HCT116 (cell line): Measurements from ENCODE around the gene EVL. TPM values are rescaled to one million over a fixed set of nuclear protein-coding genes. Genes with fewer than 3 reads are reported as not detected.

Source experiments
- ATAC-seq: fragments of 200-7000 bp; cut with Tn5 transposase; 2 replicates; pipeline ENCODE4 v1.9.1; 2020; ENCODE audit warnings: mild to moderate bottlenecking, moderate library complexity
- BruUV-seq: library from RNA; stranded (reverse); fragments of 400-500 nt; replicated peaks from 2 replicates; lab custom pipeline; 2021; lab: Mats Ljungman, UMichigan
- CTCF ChIA-PET: fragments of 300-600 bp; sonication (Branson Sonifier 250); formaldehyde crosslinking; loops from one replicate; lab custom pipeline; 2021; ENCODE audit warnings: antibody characterized with exemption; lab: Charles Lee
- POLR2A ChIA-PET: fragments of 300-600, 350-600 bp; sonication (Branson Sonifier 250); formaldehyde crosslinking; loops from one replicate; lab custom pipeline; 2021; ENCODE audit warnings: antibody characterized with exemption; lab: Charles Lee
- RAD21 ChIA-PET, 2 experiments: fragments of 300-600 bp; sonication (Branson Sonifier 250); formaldehyde crosslinking; loops; one replicate each; lab custom pipeline; 2023; ENCODE audit warnings: low total read pairs in 2 of 2; ENCODE audit not compliant: uncharacterized antibody in 2 of 2, unreplicated experiment in 2 of 2, low non-redundant PET in 1 of 2; lab: Charles Lee
- DNase-seq: peaks from one replicate; pipeline ENCODE4 v3.0.0-alpha.2; 2010; ENCODE audit warnings: low read depth, low spot score
- H2AFZ ChIP-seq: fragments of 200-600 bp; shearing (Covaris generic), sonication (generic); 2 replicates; pipeline ENCODE4 v1.6.1; 2017; ENCODE audit warnings: low read depth, mixed run types, mixed read lengths, antibody characterized with exemption, low read length; ENCODE audit not compliant: poor library complexity, severe bottlenecking
- H3K27ac ChIP-seq: 2 replicates; pipeline ENCODE4 v1.5.1; 2012; ENCODE audit warnings: low read depth, low read length
- H3K27me3 ChIP-seq: fragments of 200-600 bp; sonication (generic); 2 replicates; pipeline ENCODE4 v1.6.1; 2016; ENCODE audit warnings: mixed run types, low read length, mixed read lengths; ENCODE audit not compliant: insufficient read depth
- H3K36me3 ChIP-seq, 2 experiments: fragments of 200-500 bp in 1 of 2; fragments of 200-600 bp in 1 of 2; sonication (Bioruptor generic) in 1 of 2; sonication (generic) in 1 of 2; 2 replicates each; pipeline versions ENCODE4 v1.5.1 to v1.6.1; 2014 to 2016; ENCODE audit warnings: low read length in 2 of 2, inconsistent platforms in 1 of 2, mixed read lengths in 1 of 2, mixed run types in 1 of 2; ENCODE audit not compliant: insufficient read depth in 2 of 2, control insufficient read depth in 1 of 2
- H3K4me1 ChIP-seq, 2 experiments: fragments of 200-600 bp in 1 of 2; sonication (generic) in 1 of 2; 2 replicates each; pipeline versions ENCODE4 v1.5.1 to v1.6.1; 2012 to 2017; ENCODE audit warnings: low read length in 2 of 2, inconsistent platforms in 1 of 2, mild to moderate bottlenecking in 1 of 2, mixed read lengths in 1 of 2, mixed run types in 1 of 2, moderate library complexity in 1 of 2; ENCODE audit not compliant: insufficient read depth in 2 of 2, control insufficient read depth in 1 of 2
- H3K4me2 ChIP-seq: fragments of 200-600 bp; sonication (generic); 2 replicates; pipeline ENCODE4 v1.6.1; 2017; ENCODE audit warnings: mixed run types, low read length, mixed read lengths
- H3K4me3 ChIP-seq, 2 experiments: fragments of 200-600 bp in 1 of 2; sonication (generic) in 1 of 2; replicated peaks in 1 of 2; 2 replicates each; pipeline ENCODE4 v1.5.1; 2011 to 2016; ENCODE audit warnings: low read length in 2 of 2, control low read depth in 1 of 2, low read depth in 1 of 2, mild to moderate bottlenecking in 1 of 2, mixed read lengths in 1 of 2, mixed run types in 1 of 2
- H3K79me2 ChIP-seq: fragments of 200-600 bp; sonication (generic); 2 replicates; pipeline ENCODE4 v1.6.1; 2017; ENCODE audit warnings: mild to moderate bottlenecking, mixed run types, low read length, moderate library complexity, mixed read lengths; ENCODE audit not compliant: insufficient read depth
- H3K9ac ChIP-seq: fragments of 200-600 bp; sonication (generic); 2 replicates; pipeline ENCODE4 v1.6.1; 2016; ENCODE audit warnings: low read length, mixed read lengths
- H3K9me2 ChIP-seq: fragments of 200-600 bp; sonication (generic), shearing (Covaris generic); 2 replicates; pipeline ENCODE4 v1.6.1; 2017; ENCODE audit warnings: mixed run types, mild to moderate bottlenecking, moderate library complexity; ENCODE audit not compliant: insufficient read depth
- H3K9me3 ChIP-seq, 2 experiments: fragments of 200-500 bp in 1 of 2; fragments of 200-600 bp in 1 of 2; sonication (Bioruptor generic) in 1 of 2; sonication (generic) in 1 of 2; 2 replicates each; pipeline ENCODE4 v1.6.1; 2014 to 2017; ENCODE audit warnings: low read length in 2 of 2, mixed read lengths in 2 of 2, inconsistent platforms in 1 of 2, low read depth in 1 of 2, mild to moderate bottlenecking in 1 of 2, mixed run types in 1 of 2, moderate library complexity in 1 of 2; ENCODE audit not compliant: control insufficient read depth in 1 of 2, insufficient read depth in 1 of 2
- H4K20me1 ChIP-seq: fragments of 200-600 bp; sonication (generic), shearing (Covaris generic); 2 replicates; pipeline ENCODE4 v1.6.1; 2017; ENCODE audit warnings: mixed run types, mild to moderate bottlenecking, moderate library complexity; ENCODE audit not compliant: insufficient read depth
- CBX3 ChIP-seq: IDR thresholded peaks from 2 replicates; pipeline ENCODE4 v1.6.1; 2012; ENCODE audit warnings: low read depth
- CEBPB ChIP-seq: IDR thresholded peaks from 2 replicates; pipeline ENCODE4 v1.6.1; 2012; ENCODE audit warnings: low read depth
- CTCF ChIP-seq, 3 experiments: fragments of 200-600 bp in 1 of 3; sonication (generic) in 1 of 3; IDR thresholded peaks in 2 of 3; conservative IDR thresholded peaks in 1 of 3; 2 replicates each; pipeline ENCODE4 v1.5.1; 2012 to 2017; ENCODE audit warnings: low read depth in 2 of 3, low read length in 2 of 3, antibody characterized with exemption in 1 of 3, borderline replicate concordance in 1 of 3, control low read depth in 1 of 3, mild to moderate bottlenecking in 1 of 3, mixed read lengths in 1 of 3, mixed run types in 1 of 3, moderate library complexity in 1 of 3; ENCODE audit not compliant: insufficient read depth in 1 of 3
- ELF1 ChIP-seq: IDR thresholded peaks from 2 replicates; pipeline ENCODE4 v1.6.1; 2012; ENCODE audit warnings: low read depth, borderline replicate concordance
- EZH2 ChIP-seq: fragments of 200-600 bp; sonication (generic); IDR thresholded peaks from 2 replicates; pipeline ENCODE4 v1.6.1; 2017; ENCODE audit warnings: antibody characterized with exemption, mixed run types
- FOSL1 ChIP-seq: IDR thresholded peaks from 2 replicates; pipeline ENCODE4 v1.6.1; 2012; ENCODE audit warnings: low read depth
- RAD21 ChIP-seq: IDR thresholded peaks from 2 replicates; pipeline ENCODE4 v1.6.1; 2012; ENCODE audit warnings: low read depth, mild to moderate bottlenecking
- TCF7L2 ChIP-seq: IDR thresholded peaks from 2 replicates; pipeline ENCODE4 v1.7.0; 2011; ENCODE audit warnings: borderline replicate concordance, inconsistent platforms; ENCODE audit not compliant: insufficient read depth, insufficient read length; ENCODE audit errors: extremely low read depth
- YY1 ChIP-seq: IDR thresholded peaks from 2 replicates; pipeline ENCODE4 v1.6.1; 2011; ENCODE audit warnings: low read length, low read depth, moderate library complexity, mild to moderate bottlenecking; ENCODE audit not compliant: insufficient replicate concordance; ENCODE audit errors: extremely low read depth
- ZFX ChIP-seq: fragments of 450-650 bp; IDR thresholded peaks from 2 replicates; pipeline ENCODE4 v1.6.1; 2017
- intact Hi-C: fragments of 100-400 bp; cut with micrococcal nuclease; formaldehyde crosslinking; loops from 2 replicates; pipeline ENCODE4 v1.10.0; 2022
- total RNA-seq: library from RNA; stranded (reverse); gene quantifications from one replicate; pipeline ENCODE4 v1.2.1, GENCODE V29; 2021; ENCODE audit not compliant: unreplicated experiment
- TF ChIP-seq, protein P1 (sequence below): IDR thresholded peaks from 2 replicates; pipeline ENCODE4 v1.6.1; 2012

The EVL gene
- total RNA-seq, 1 experiment from 2014 or later = 19.9 TPM

DNA sequence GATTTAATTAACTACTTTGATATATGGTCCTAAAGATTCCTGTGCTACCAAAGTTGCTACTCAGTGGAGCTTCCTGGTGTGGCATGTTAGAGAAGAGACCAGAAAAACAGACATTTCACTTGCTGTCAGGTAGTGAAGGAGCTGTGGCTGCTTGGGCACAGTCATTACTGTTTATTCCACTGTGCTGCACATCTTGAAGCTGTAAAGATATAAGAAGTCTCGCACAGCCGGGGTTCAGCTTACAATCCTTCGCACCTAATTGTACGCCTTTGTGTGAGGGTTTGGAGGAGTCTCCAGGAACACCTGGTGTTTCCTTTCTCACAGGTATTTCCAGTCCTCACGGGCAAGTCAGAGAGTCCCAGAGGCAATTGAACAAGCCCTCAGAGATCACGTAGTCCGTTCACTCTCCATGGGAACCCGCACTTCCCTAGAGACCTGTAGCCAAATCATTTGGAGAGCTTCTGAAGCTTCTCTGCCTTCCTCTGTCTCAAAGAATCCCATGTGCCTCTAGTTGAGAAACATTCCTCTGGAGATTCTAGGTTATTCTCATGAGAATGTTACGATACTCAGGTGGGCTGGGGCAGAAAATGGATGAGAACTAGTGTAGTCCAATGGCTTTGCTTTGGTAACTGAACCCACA is 4.1 kb downstream of the EVL start:
- CTCF ChIA-PET = no interaction called here
- intact Hi-C loops = no loop called here

More for the DNA sequence above, 4.1 kb downstream of the EVL start:
- Histone ChIP-seq H3K9me2 (no peaks in the 10 kb centered on the region), H2AFZ (no peak overlapping the region), H3K36me3 (no peaks in the 10 kb centered on the region), H3K27me3 (no peaks in the 10 kb centered on the region), H3K4me2 (peak overlapping the region; percentile 63; the same call in 1 of the 2 replicates), H3K4me3 (no peak overlapping the region), H3K4me1 (peaks cover 6 to 20% of the 10 kb centered on the region in 2 experiments), H3K9ac (no peak overlapping the region), H3K9me3 (no peaks in the 10 kb centered on the region), H3K79me2 (no peaks in the 10 kb centered on the region), H3K27ac (no peak overlapping the region), H4K20me1 (no peaks in the 10 kb centered on the region)
- TF ChIP-seq ZFX (no peak), CEBPB (no peak), FOSL1 (no peak), RAD21 (no peak), CBX3 (no peak), TCF7L2 (no peak), ELF1 (no peak), CTCF (IDR thresholded peaks at IDR 0.05 in 2 of 3, conservative IDR thresholded peaks at IDR 0.05 in 1 of 3; ENCODE audit: borderline replicate concordance in 1 of 3, insufficient read depth in 1 of 3, low read depth in 2 of 3, low read length in 2 of 3) (no peak), YY1 (no peak), EZH2 (no peak)
- TF ChIP-seq, protein P1, sequence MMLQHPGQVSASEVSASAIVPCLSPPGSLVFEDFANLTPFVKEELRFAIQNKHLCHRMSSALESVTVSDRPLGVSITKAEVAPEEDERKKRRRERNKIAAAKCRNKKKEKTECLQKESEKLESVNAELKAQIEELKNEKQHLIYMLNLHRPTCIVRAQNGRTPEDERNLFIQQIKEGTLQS = no peak
- no TSS peak for BruUV-seq
- ChIA-PET POLR2A (no interaction called here), RAD21 (no interaction called here)
- no peak for DNase-seq
- ATAC-seq = no peak
